ENCODE data around the gene PTCRA.
"Not testable (repeated sequence)": the region's sequence is repeated elsewhere in the genome, so short reads cannot be mapped to it uniquely, and the experiment has no call there.

Gene PTCRA

GRCh38 chr6:42939810-42940167 lies 23.9 kb downstream of the PTCRA start:
- DNase-seq (ENCODE audit: extremely low read depth, insufficient read length), result no peak
- Histone ChIP-seq H3K27me3 (replicated peaks; ENCODE audit: control insufficient read depth, insufficient read depth, low read length) (no peaks in the 10 kb centered on the region), H3K4me3 (replicated peaks; ENCODE audit: low read depth, low read length) (no peak overlapping the region), H3K36me3 (ENCODE audit: control insufficient read depth, insufficient read depth, low read length) (peaks cover 49% of the 10 kb centered on the region)
- no peak for TF ChIP-seq CTCF (IDR thresholded peaks at IDR 0.05; ENCODE audit: insufficient read depth, low read length, poor library complexity, severe bottlenecking)

- no peak for TF ChIP-seq CTCF (IDR thresholded peaks at IDR 0.05; ENCODE audit: insufficient read depth, low read length, poor library complexity, severe bottlenecking)
- Histone ChIP-seq H3K4me3 (replicated peaks; ENCODE audit: low read depth, low read length) (no peak overlapping the region), H3K36me3 (ENCODE audit: control insufficient read depth, insufficient read depth, low read length) (peaks cover 48% of the 10 kb centered on the region), H3K27me3 (replicated peaks; ENCODE audit: control insufficient read depth, insufficient read depth, low read length) (no peaks in the 10 kb centered on the region)
- no peak for DNase-seq (ENCODE audit: extremely low read depth, insufficient read length)
These were observed 24.7 kb downstream of the PTCRA start for GRCh38 chr6:42940493-42941045.

- H3K4me3 ChIP-seq (replicated peaks; ENCODE audit: low read depth, low read length); DNase-seq (ENCODE audit: extremely low read depth, insufficient read length); H3K27me3 ChIP-seq (replicated peaks; ENCODE audit: control insufficient read depth, insufficient read depth, low read length): not testable (repeated sequence)
- H3K36me3 ChIP-seq (ENCODE audit: control insufficient read depth, insufficient read depth, low read length), result peaks cover 42% of the 10 kb centered on the region
These were observed 25.5 kb downstream of the PTCRA start for GRCh38 chr6:42941356-42941755.

GRCh38 chr6:42942444-42942843 lies 26.6 kb downstream of the PTCRA start:
- Histone ChIP-seq H3K4me3 (replicated peaks; ENCODE audit: low read depth, low read length) (no peak overlapping the region), H3K36me3 (ENCODE audit: control insufficient read depth, insufficient read depth, low read length) (peaks cover 37% of the 10 kb centered on the region), H3K27me3 (replicated peaks; ENCODE audit: control insufficient read depth, insufficient read depth, low read length) (no peaks in the 10 kb centered on the region)
- no peak for TF ChIP-seq CTCF (IDR thresholded peaks at IDR 0.05; ENCODE audit: insufficient read depth, low read length, poor library complexity, severe bottlenecking)
- no peak for DNase-seq (ENCODE audit: extremely low read depth, insufficient read length)

GRCh38 chr6:42947950-42948349 lies 32.1 kb downstream of the PTCRA start:
- no peak for DNase-seq (ENCODE audit: extremely low read depth, insufficient read length)
- no peak for TF ChIP-seq CTCF (IDR thresholded peaks at IDR 0.05; ENCODE audit: insufficient read depth, low read length, poor library complexity, severe bottlenecking)
- peaks cover 4% of the 10 kb centered on the region for H3K36me3 ChIP-seq (ENCODE audit: control insufficient read depth, insufficient read depth, low read length)

GRCh38 chr6:42952389-42952788 lies 36.5 kb downstream of the PTCRA start:
- Histone ChIP-seq H3K4me3 (replicated peaks; ENCODE audit: low read depth, low read length) (no peak overlapping the region), H3K36me3 (ENCODE audit: control insufficient read depth, insufficient read depth, low read length) (no peaks in the 10 kb centered on the region; the same call in 1 of the 2 replicates), H3K27me3 (replicated peaks; ENCODE audit: control insufficient read depth, insufficient read depth, low read length) (no peaks in the 10 kb centered on the region)
- no peak for TF ChIP-seq CTCF (IDR thresholded peaks at IDR 0.05; ENCODE audit: insufficient read depth, low read length, poor library complexity, severe bottlenecking)
- no peak for DNase-seq (ENCODE audit: extremely low read depth, insufficient read length)

More at GRCh38 chr6:42947950-42948349, 32.1 kb downstream of the PTCRA start:
- no peak overlapping the region for H3K4me3 ChIP-seq (replicated peaks; ENCODE audit: low read depth, low read length)
- H3K27me3 ChIP-seq (replicated peaks; ENCODE audit: control insufficient read depth, insufficient read depth, low read length), result no peaks in the 10 kb centered on the region

GRCh38 chr6:42954405-42954804 lies 38.6 kb downstream of the PTCRA start:
- not testable (repeated sequence) for H3K27me3 ChIP-seq (replicated peaks; ENCODE audit: control insufficient read depth, insufficient read depth, low read length); DNase-seq (ENCODE audit: extremely low read depth, insufficient read length); H3K4me3 ChIP-seq (replicated peaks; ENCODE audit: low read depth, low read length); H3K36me3 ChIP-seq (ENCODE audit: control insufficient read depth, insufficient read depth, low read length)

All from GM06990 (cell line).